GM18519 (cell line): ENCODE results near the gene RPTOR.

ENCODE experiments used
- ATAC-seq: cut with Tn5 transposase; IDR thresholded peaks from one replicate; pipeline ENCODE4 v1.9.1; 2021; ENCODE audit warnings: mild to moderate bottlenecking, moderate library complexity; ENCODE audit not compliant: unreplicated experiment, low FRiP score

The RPTOR gene

GRCh38 chr17:80943346-80944145 is 398.9 kb downstream of the RPTOR start:
- no peak for ATAC-seq

- no peak for ATAC-seq
These were observed 399.7 kb downstream of the RPTOR start for GRCh38 chr17:80944326-80944725.

GRCh38 chr17:80945736-80946135 is 401.1 kb downstream of the RPTOR start:
- no peak for ATAC-seq

- no peak for ATAC-seq
These were observed 401.8 kb downstream of the RPTOR start for GRCh38 chr17:80946449-80946848.

- no peak for ATAC-seq
These were observed 402.7 kb downstream of the RPTOR start for GRCh38 chr17:80947200-80947940.

DNA sequence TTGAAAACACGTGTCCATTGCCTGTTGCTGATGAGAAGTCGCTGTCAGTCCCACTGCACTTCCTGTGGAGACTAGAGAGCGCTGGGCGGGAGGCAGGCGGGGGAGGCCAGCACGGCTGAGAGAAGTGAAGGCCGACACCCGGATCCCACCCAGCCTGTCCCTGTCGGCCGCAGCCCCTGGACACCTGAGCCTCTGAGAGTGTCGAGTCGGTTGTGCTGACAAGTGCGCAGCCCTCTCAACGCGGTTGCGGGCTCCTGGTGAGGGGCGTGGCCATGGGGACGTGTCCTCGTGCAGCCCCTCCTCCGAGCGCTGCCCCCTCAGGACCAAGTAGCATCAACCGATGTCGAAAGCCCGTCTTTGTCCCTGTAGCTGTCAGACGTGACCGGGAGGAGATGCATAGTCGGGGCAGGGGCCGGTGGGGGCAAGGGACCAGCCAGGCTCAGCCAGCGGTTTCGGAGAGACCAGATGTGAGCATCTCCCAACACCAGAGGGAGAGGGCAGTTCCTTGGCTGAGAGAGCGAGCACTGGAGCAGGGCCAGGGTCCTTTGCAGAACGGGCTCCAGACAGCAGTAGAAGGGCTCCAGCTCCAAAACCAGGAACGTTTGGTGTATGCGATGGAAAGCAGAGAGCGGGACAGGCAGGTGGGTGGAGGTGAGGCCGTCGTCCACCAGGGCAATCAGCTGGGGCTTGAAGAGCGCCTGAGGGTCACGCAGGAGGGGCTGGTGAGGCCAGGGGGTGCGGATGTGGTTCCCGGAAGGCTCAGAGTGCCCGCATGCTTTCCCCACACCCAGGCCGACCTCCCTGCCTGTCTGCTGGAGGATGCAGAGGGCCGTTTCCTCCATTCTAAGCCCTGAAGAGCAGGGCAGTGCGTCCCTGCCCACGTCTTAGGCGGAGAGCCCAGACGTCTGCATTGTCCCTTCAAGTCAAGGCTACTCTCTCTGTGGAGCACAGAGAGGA is 403.7 kb downstream of the RPTOR start:
- ATAC-seq, result no peak

- ATAC-seq, result no peak
These were observed 404.4 kb downstream of the RPTOR start for GRCh38 chr17:80948976-80949450.

DNA sequence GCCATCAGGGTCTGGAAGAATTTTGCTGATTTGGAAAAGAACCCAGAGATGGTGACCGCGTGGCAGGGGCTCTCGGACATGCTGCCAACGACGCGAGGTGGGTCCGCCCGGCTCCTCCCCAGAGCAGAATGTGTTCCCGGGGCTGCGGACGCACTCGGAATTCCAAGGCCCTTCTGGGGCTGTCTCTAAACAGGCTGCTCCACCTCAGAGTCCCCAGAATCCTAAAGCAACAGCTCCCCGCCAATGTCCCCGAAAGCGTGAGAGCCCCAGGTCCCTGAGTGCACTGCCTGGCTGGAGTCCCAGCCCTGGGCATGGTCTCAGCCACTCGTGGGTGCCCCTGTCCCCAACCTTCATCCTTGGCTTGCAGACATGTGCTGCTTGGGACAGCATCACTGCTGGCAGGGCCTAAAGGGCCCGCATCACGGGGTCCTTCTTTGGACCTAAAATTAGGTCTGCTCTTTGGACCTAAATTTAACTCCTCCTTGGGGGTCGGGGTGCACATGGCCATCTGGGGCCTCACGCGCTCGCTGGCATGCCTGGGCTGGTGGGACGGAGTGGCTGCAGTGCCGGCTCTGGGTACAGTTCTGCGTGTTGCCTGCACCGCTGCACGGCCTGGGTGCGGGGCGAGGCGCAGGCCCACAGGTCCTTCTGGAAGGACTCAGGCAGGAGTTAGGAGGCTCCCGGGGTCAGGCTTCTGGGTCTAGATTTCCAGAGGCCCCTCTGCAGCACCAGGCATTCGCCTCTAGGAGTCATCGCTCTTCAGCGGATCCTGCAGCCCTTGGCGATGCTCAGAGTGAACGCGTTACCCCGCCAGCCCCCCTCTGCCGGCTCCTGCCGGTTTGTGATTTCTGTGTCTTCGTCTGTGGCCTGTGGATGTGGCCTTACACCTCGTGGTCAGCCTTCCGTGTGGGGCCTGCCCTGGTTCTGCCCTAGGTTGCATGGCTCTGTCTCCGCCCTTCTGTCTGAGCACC is 405.1 kb downstream of the RPTOR start:
- no peak for ATAC-seq

DNA sequence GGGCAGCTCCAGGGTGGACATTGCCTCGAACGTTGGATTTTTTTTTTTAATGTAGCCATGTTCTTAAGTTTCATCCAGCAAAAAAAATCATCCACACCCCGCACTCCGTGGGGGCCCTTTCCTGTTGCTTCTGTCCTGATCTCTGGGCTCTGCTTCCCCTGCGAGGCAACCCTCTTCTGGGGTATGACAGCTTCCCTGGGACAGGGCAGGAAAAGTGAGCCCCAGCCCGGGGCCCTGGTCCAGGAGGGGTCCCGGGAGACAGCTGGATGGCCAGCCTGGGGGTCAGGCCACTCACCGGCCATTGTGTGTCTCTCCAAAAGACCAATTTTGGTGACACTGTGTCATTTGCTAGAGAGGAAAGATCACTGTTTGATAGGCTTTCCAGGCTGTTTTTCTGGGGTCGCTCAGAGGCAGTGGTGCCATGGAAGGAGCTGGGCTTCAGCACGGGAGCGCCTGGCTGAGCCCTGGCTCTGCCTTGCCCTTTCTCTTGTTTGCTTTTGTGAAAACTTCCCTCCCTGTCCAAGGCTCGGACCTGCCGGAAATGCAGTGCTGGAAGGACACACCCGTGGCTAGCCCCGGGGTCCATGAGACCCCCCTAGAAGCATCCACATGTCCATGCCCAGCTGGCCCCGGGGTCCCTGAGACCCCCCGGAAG is 406.0 kb downstream of the RPTOR start:
- ATAC-seq, result no peak

DNA sequence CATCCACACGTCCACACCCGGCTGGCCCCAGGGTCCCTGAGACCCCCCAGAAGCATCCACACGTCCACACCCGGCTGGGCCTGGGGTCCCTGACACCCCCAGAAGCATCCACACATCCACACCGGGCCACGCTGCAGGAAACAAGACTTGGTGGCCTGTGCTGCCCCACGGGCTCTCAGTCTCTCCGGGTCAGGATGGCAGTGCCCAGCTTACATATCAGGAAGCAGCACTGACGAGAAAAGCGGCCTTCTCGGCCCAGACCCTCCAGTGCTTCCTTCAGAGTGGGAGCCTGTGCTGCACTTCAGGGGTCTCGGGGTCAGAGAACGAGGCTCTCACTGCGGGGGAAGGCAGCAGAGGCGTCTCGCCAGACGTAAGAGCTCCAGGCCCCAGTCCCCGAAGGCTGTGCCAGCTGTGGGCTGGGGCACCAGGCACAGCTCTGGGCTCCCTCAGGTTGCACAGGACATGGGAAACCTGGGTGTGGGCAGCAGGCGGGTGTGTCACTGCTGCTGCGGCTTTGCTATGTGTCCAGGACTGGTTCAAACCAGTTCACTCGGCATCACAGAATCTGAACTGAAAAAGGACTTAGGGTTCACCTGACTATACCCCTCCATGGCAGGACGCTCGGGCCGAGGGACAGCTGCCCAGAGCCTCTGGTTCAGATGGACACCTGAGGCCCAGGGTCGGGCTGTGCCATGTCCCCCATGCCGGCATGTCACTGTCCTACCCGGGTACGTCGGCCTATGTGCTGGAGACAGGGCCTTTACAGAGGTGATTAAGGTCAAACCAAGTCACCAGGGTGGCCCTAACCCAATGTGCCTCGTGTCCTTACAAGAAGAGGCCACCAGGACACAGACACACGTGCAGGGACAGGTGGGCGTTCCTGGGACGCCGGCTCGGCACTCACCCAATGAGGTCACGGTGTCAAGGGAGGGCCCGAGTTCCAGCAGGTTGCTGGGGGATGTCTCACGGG is 406.8 kb downstream of the RPTOR start:
- ATAC-seq, result no peak

DNA sequence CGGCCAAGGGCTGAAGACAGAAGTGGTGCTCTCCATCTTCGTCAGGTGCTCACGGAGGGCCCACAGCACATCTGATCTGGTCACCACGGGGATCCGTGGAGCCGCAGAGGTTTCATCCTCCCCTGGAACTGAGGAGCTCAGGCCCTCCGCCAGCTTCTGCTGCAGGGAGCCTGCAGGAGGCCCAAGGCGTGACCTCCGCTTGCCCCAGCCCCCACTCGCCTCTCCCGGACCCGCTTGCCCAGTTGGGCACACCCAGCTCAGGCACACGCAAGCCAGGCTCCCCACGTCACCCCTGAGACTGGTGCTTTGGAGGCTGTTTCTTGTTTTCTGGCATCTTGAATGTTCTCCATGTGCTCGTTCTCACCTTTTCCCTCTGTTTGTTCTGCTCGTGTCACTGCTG is 407.7 kb downstream of the RPTOR start:
- ATAC-seq, result no peak

GRCh38 chr17:80953471-80954315 is 409.1 kb downstream of the RPTOR start:
- ATAC-seq, result no peak

DNA sequence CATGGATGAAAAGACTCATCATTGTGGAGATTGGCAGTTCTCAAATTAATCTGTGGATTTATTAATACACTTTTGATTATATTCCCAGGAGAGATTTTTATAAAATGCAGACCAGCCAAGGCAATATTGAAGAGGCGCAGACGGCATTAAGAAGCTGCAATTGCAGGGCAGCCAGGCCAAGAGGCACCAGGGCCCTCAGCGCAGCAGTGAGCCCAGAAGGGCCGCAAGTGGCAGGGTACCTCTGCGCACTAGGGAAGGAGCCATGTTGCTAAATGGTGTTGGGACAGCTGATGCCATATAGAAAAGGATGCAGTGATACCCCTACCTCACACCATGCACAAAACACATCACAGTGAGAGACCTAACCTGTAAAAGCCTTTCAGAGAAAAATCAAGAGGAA is 410.4 kb downstream of the RPTOR start:
- ATAC-seq, result no peak

- no peak for ATAC-seq
These were observed 411.1 kb downstream of the RPTOR start for GRCh38 chr17:80955671-80956280.

DNA sequence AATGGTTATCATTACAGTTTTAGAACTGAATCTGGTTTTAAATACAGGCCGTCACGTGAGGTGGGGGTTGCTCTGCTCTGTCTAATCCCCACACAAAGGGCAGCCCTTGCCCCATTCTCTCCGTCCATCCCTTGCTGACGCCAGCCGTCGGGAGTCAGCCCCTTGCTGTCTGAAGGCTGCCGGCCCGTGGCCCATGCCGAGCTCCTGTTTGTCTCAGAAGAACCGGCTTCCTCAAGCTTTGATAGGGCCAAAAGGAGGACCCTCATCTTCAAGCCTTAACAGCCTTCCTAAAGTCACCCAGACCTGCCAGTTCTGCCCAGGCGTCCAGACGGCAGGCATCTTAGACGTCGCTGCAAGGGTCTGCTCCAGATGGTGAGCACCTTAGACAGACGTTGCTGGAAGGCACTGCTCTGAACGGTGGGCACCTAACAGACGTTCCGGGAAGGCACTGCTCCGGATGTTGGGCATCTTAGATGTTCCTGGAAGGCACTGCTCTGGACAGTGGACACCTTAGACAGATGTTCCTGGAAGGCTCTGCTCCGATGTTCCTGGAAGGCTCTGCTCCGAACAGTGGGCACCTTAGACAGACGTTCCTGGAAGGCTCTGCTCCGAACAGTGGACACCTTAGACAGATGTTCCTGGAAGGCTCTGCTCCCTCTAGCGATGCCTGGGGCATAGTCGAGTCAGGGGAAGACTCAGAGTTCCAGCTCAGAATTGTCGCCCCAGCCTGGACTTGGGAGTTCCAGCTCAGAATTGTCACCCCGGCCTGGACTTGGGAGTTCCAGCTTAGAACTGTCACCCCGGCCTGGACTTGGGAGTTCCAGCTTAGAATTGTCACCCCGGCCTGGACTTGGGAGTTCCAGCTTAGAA is 411.9 kb downstream of the RPTOR start:
- ATAC-seq, result no peak
